Upper lobe of left lung (tissue), 6 donors: ENCODE measurements around the gene PRR33. TPM values are rescaled to one million over a fixed set of nuclear protein-coding genes. Genes with fewer than 3 reads are reported as not detected.
A peak's percentile ranks its signal among the peaks of the same experiment; 100 is the strongest.

Experiments
- ATAC-seq, 2 donors: fragments of 200-7000 bp; cut with Tn5 transposase; one replicate each; pipeline ENCODE4 v1.9.1; 2022; ENCODE audit warnings: mild to moderate bottlenecking in 2 of 2, moderate library complexity in 2 of 2; ENCODE audit not compliant: low FRiP score in 2 of 2
- DNase-seq, 2 donors: peaks; one replicate each; pipeline ENCODE4 v3.0.0-alpha.2; 2019 to 2020
- H3K27ac ChIP-seq, 4 donors: fragments of 200-600 bp; sonication (generic); one replicate each; pipeline ENCODE4 v1.5.1; 2016 to 2019
- H3K27me3 ChIP-seq, 4 donors: fragments of 200-600 bp; sonication (generic); one replicate each; pipeline ENCODE4 v1.5.1; 2017 to 2019
- H3K36me3 ChIP-seq, 4 donors: fragments of 200-600 bp; sonication (generic); one replicate each; pipeline ENCODE4 v1.5.1; 2016 to 2019
- H3K4me1 ChIP-seq, 4 donors: fragments of 200-600 bp; sonication (generic); one replicate each; pipeline ENCODE4 v1.5.1; 2018 to 2019
- H3K4me3 ChIP-seq, 4 donors: fragments of 200-600 bp; sonication (generic); one replicate each; pipeline ENCODE4 v1.5.1; 2017 to 2019; ENCODE audit warnings: mild to moderate bottlenecking in 2 of 4, moderate library complexity in 1 of 4
- H3K9me3 ChIP-seq, 4 donors: fragments of 200-600 bp; sonication (generic); one replicate each; pipeline ENCODE4 v1.5.1; 2018 to 2019
- EP300 ChIP-seq, 4 donors: sonication (generic); formaldehyde crosslinking; IDR thresholded peaks; one replicate each; pipeline ENCODE4 v1.5.1; 2017; ENCODE audit warnings: antibody characterized with exemption in 4 of 4, control low read depth in 2 of 4
- POLR2A ChIP-seq, 4 donors: fragments of 450-650 bp; IDR thresholded peaks; one replicate each; pipeline ENCODE4 v1.5.1; 2016 to 2017; ENCODE audit warnings: antibody characterized with exemption in 4 of 4, mild to moderate bottlenecking in 2 of 4
- POLR2AphosphoS5 ChIP-seq, 2 donors: sonication (generic); formaldehyde crosslinking; IDR thresholded peaks; one replicate each; pipeline ENCODE4 v1.5.1; 2017; ENCODE audit warnings: antibody characterized with exemption in 2 of 2
- WGBS, 2 donors: methylation state at CpG; one replicate each; pipeline ENCODE4 v1.1.5; 2017 to 2018; 5-methylcytosine and 5-hydroxymethylcytosine counted together
- small RNA-seq, 4 donors: library from RNA; depleted of rRNA; stranded (forward); fragments of <200 nt; gene quantifications; one replicate each; pipeline ENCODE3, GENCODE V24; 2016
- total RNA-seq, 6 donors: library from RNA; depleted of rRNA in 4 of 6; stranded (reverse); fragments of >200 nt in 4 of 6; gene quantifications; one replicate each; pipeline versions ENCODE4 v1.1.0 to v1.2.1, GENCODE V29; 2016 to 2021
- TF ChIP-seq, protein P1 (sequence below), 6 experiments: fragments of 450-650 bp in 4 of 6; fragments of 200-600 bp in 2 of 6; sonication (generic) in 2 of 6; IDR thresholded peaks; one replicate each; pipeline ENCODE4 v1.5.1; 2016 to 2019; ENCODE audit warnings: antibody characterized with exemption in 6 of 6
- donor health status: DM: no; HTN: no; CAD: no; lungs with moderate emphysema.
- donor health status: DM: no; HTN: yes; CAD: no; lungs with severe emphysema.

Gene PRR33
- total RNA-seq, 6 donors from 2014 or later: not detected

DNA sequence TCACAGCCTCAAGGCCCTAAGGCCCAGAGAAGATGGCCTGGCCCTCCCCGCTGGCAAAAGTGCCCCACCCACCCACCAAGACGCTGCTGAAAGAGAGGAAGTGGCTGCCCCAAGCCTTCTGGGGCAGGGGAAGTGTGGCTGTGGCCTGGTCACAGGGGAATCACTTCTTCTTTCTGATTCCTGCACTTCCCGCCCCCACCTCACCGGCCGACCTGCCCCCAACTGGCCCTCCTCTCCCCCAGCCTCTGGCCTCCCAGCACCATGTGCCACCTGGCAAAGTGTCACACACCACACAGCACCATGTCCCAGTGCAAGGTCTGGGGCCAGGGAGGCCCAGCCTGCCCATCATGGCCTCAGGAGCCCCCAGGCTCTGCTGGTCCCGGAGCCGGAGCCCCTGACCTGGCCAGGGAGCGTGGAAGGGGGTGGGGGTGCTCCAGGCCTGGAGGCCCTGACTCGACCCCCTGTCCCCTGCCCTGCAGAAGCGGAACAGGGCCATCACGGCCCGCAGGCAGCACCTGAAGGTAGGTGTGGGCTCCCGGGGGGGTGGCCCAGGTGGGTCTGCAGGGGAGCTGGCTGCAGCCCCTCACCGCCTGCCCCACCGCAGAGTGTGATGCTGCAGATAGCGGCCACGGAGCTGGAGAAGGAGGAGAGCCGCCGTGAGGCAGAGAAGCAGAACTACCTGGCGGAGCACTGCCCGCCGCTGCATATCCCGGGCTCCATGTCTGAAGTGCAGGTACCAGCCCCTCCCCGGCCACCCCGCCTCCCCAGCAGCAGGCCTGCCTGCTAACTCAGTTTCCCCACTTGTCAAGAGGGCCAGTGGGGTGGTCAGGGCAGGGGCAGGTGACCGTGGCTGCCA lies 51.5 kb downstream of the PRR33 start:
- H3K4me3 ChIP-seq: peak overlapping the region in 1 of 4 donors; percentile 33
- no peaks in the 10 kb centered on the region for H3K9me3 ChIP-seq
- WGBS, 2 donors: 79 to 83% methylated on average over 14 to 17 of the region's 26 CpGs
- DNase-seq (peak; percentile 82 to 86), ATAC-seq (peak; percentile 30 to 61)
- H3K27ac ChIP-seq: peak overlapping the region; percentile 53 to 89 (median 74)
- no peaks in the 10 kb centered on the region for H3K27me3 ChIP-seq
- peaks cover 19 to 34% (median 32%) of the 10 kb centered on the region in 4 donors for H3K4me1 ChIP-seq
- no peaks in the 10 kb centered on the region for H3K36me3 ChIP-seq
- TF ChIP-seq EP300 (IDR thresholded peaks at IDR 0.05): no peak
- TF ChIP-seq POLR2AphosphoS5 (IDR thresholded peaks at IDR 0.05): peak in 1 of 2 donors; percentile 32

DNA sequence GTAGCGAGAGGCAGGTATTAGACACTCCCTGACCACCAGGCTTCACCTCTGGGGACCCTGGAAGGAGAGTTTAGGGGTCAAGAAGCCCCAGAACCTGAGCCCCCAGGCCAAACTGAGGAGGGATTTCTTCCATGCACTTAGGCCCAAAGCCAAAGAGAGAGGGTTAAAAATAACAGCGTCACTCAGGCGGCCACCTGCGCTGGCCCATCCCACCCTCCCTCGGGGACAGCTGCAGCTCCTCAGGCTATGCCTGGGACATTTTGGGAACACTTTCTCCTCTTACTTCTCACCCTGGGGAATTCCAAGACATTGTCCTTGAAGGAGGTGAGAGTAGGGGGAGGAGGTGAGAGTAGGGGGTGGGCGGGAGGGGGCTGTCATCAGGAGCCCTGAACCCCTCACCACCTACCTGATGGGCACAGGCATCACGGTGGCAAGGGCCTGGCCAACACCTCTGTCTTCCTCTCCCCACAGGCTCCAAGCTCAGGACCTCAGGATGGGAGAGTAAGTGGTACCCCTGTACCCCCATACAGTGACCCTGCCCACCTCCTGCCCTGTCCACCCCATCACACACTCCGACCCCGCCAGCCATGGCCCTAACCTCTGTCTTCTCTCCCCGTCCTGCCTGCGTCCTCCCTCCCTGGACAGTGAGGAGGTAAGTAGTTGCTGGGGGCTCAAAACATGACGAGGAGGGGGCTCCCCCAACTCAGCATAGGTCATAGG lies 52.3 kb downstream of the PRR33 start:
- Histone ChIP-seq H3K36me3 (no peaks in the 10 kb centered on the region), H3K4me3 (no peak overlapping the region), H3K27ac (peak overlapping the region in 3 of 4 donors; percentile 64 to 89 (median 84)), H3K9me3 (no peaks in the 10 kb centered on the region), H3K4me1 (peaks cover 11 to 32% (median 26%) of the 10 kb centered on the region in 4 donors), H3K27me3 (no peaks in the 10 kb centered on the region)
- TF ChIP-seq POLR2A (IDR thresholded peaks at IDR 0.05): no peak
- TF ChIP-seq EP300 (IDR thresholded peaks at IDR 0.05): no peak
- TF ChIP-seq, protein P1, sequence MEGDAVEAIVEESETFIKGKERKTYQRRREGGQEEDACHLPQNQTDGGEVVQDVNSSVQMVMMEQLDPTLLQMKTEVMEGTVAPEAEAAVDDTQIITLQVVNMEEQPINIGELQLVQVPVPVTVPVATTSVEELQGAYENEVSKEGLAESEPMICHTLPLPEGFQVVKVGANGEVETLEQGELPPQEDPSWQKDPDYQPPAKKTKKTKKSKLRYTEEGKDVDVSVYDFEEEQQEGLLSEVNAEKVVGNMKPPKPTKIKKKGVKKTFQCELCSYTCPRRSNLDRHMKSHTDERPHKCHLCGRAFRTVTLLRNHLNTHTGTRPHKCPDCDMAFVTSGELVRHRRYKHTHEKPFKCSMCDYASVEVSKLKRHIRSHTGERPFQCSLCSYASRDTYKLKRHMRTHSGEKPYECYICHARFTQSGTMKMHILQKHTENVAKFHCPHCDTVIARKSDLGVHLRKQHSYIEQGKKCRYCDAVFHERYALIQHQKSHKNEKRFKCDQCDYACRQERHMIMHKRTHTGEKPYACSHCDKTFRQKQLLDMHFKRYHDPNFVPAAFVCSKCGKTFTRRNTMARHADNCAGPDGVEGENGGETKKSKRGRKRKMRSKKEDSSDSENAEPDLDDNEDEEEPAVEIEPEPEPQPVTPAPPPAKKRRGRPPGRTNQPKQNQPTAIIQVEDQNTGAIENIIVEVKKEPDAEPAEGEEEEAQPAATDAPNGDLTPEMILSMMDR (IDR thresholded peaks at IDR 0.05): no peak
- no peak for TF ChIP-seq POLR2AphosphoS5 (IDR thresholded peaks at IDR 0.05)
- DNase-seq: no peak
- WGBS, 2 donors: 66 to 79% methylated on average over 9 to 12 of the region's 12 CpGs
- no peak for ATAC-seq

DNA sequence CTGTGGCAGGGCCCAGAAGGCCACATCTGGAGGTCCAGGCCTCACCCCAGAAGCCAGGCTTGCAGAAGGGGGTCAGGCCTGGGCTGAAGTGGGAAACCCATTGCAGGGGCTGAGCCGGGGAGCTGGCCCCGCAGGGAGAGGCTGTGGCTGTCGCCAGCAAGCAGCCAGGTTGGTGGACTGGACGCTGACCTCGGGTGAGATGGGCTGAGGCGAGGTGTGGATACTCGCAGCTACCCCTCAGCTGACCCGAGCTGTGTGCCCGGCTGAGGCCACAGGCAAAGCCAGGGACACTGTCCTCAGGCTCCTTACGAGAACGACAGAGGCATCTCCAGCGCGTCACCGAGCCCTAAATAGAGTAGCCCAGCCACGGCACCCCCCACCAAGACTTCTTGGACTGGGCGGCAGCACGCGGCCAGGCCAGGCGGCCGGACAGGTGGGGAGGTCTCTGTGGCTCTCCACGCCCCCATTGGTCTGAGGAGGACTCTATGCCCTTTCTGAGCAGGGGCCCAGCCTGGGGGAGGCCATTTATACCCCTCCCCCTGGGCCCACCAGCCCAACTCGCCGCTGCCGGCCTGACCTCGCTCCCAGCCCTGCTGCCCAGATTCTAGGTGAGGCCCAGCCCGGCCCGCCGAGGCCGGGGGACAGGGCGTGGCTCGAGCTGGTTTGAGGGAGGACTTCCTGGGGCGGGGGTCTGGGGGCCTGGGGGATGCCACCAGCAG lies 53.1 kb downstream of the PRR33 start, which contains the start of gene TNNI2:
Gene TNNI2 (plus strand): TSS at position 556 of the 719 bp plus-strand sequence. CDS start 716 bp downstream, outside the sequence.
- H3K27me3 ChIP-seq: no peaks in the 10 kb centered on the region
- DNase-seq (peak in 1 of 2 donors; percentile 81), ATAC-seq (no peak)
- TF ChIP-seq, protein P1 (IDR thresholded peaks at IDR 0.05): no peak
- TF ChIP-seq EP300 (IDR thresholded peaks at IDR 0.05): no peak
- peaks cover 5 to 33% (median 23%) of the 10 kb centered on the region in 4 donors for H3K4me1 ChIP-seq
- H3K4me3 ChIP-seq: no peak within 1 kb of the TSS
- H3K36me3 ChIP-seq: no peaks in the 10 kb centered on the region
- H3K9me3 ChIP-seq: no peaks in the 10 kb centered on the region
- peak within 1 kb of the TSS in 3 of 4 donors; percentile 64 to 89 (median 84) for H3K27ac ChIP-seq
- 89 to 91% methylated on average over 17 to 28 of the region's 32 CpGs for WGBS, 2 donors

Small RNA genes lying within 50 kb of the gene (small RNA-seq; reads per million reads assigned to genes)
- gene AC051649.1 (0 reads per million in 4 donors), gene MIR4298 (0 reads per million in 4 donors)

Other genes starting within 250 kb of the PRR33 start
- gene KRTAP5-6, start 194.7 kb downstream of the PRR33 start, total RNA-seq: not detected
- gene IFITM10, start 141.3 kb downstream of the PRR33 start, total RNA-seq: 10 to 100 TPM in 4 of 6 donors, 1 to 10 TPM in 2; 8.7 to 28.3 (median 14.2) TPM
- 1,000 to 10,000 TPM in 5 of 6 donors, 100 to 1,000 TPM in 1; 993 to 3,355 (median 2,221) TPM for gene CTSD, start 128.0 kb downstream of the PRR33 start, total RNA-seq
- gene SYT8, start 56.9 kb downstream of the PRR33 start, total RNA-seq: 10 to 100 TPM in 4 of 6 donors, 1 to 10 TPM in 2; 7.4 to 31.3 (median 22.9) TPM
- gene TNNI2, start 52.9 kb downstream of the PRR33 start, total RNA-seq: 10 to 100 TPM in 5 of 6 donors, 1 to 10 TPM in 1; 7.3 to 28.3 (median 16.7) TPM
- 100 to 1,000 TPM in 2 of 6 donors, 10 to 100 TPM in 4; 29.3 to 162 (median 66.2) TPM for gene LSP1, start 38.8 kb downstream of the PRR33 start, total RNA-seq
- gene TNNT3, start 27.8 kb upstream of the PRR33 start, total RNA-seq: 10 to 100 TPM in 1 of 6 donors, 1 to 10 TPM in 4, not detected in 1; 1.1 to 13.1 (median 2.4) TPM
- gene MRPL23, start 55.4 kb upstream of the PRR33 start, total RNA-seq: 100 to 1,000 TPM in 4 of 6 donors, 10 to 100 TPM in 2; 62.1 to 287 (median 150) TPM
- 100 to 1,000 TPM in 1 of 6 donors, 10 to 100 TPM in 5; 17.2 to 127 (median 64.0) TPM for gene H19, start 105.9 kb upstream of the PRR33 start, total RNA-seq
- 10 to 100 TPM in 2 of 6 donors, 1 to 10 TPM in 3, not detected in 1; 7.0 to 24.4 (median 8.4) TPM for gene IGF2, start 247.5 kb upstream of the PRR33 start, total RNA-seq